Superior temporal gyrus (tissue), 1 donor: ENCODE data around the gene GPR84.
A peak's percentile ranks its signal among the peaks of the same experiment; 100 is the strongest.

ENCODE experiments used
- DNase-seq: peaks from one replicate; pipeline ENCODE4 v3.0.0-alpha.2; 2016; ENCODE audit errors: extremely low spot score

Gene GPR84

GRCh38 chr12:54374562-54375258 lies 10.4 kb upstream of the GPR84 start:
- no peak for DNase-seq

GRCh38 chr12:54373649-54374561 lies 9.6 kb upstream of the GPR84 start:
- DNase-seq: no peak

- DNase-seq: no peak
Measured at GRCh38 chr12:54372113-54372806, 8.0 kb upstream of the GPR84 start.

DNA sequence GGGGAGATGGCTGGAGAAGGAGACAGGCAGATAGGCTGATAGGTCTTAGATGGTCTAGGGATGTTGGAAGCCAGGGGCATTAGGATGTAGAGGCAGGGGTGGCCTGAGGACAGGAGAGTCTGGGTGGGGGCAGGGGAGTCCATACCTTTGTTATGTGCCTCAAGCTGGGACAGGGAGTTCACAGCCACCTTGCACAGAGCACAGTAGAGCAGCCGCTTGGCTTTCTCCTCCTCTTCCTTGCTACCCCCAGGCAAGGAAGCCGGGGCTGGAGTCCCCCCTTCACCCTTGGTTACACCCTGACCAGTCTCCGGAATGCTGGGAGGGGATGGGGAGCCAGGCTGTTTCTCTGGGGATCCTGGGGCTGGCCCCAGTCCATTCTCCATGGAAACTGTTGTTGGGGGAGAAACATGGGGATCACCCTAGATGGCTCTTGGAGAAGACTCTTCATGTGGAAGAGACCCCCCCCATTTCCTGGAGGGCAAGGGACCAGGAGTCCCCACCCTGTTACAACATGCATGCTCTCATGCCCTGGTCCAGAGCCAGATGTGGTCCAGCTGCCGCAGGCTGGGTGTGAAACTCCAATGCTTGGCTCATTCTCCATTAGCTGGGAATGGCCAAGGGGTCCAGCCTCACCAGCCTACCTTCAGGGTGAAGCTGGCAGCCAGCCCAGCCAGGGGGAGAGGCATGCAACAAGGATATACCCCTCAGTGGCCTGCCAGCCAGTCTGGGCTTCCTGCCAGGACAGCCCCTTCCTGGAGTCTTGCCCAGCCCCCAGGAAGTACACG lies 7.2 kb upstream of the GPR84 start:
- DNase-seq: no peak

GRCh38 chr12:54370171-54370730 lies 6.0 kb upstream of the GPR84 start:
- DNase-seq: peak; percentile 80

GRCh38 chr12:54369597-54370131 lies 5.4 kb upstream of the GPR84 start:
- no peak for DNase-seq

GRCh38 chr12:54368709-54369596 lies 4.7 kb upstream of the GPR84 start:
- DNase-seq: peak; percentile 95

DNA sequence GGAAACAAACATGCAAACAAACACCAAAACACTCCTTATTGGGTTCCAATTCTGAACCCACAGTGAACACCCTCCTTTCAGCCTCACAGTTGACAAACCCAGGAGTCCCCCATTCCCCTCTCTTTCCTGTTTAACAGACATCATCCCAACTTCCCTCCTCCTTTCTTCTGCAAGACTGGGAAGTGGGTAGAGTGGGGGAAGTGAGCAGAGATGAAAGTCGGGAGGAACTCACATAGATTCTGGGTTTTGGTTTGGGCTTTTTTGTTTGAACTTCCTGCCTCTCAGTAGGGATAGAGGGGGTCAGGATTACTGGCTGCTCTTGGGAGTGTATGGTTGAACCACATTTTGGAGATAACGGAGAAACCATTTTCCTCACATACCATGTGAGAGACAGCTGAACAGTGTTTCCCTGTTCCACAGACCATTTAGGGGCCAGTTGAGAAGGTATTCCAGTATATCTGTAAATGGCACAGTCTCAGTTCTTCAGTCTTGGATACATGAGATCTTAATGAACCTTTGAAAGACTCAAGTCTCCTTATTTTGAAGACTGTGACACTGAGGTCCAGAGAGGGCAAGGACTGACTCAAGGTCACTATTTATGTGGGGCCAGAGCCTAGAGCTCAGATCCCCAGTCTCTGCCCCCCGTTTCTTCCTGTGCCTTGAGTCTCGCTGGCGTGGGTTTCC lies 3.9 kb upstream of the GPR84 start:
- no peak for DNase-seq

DNA sequence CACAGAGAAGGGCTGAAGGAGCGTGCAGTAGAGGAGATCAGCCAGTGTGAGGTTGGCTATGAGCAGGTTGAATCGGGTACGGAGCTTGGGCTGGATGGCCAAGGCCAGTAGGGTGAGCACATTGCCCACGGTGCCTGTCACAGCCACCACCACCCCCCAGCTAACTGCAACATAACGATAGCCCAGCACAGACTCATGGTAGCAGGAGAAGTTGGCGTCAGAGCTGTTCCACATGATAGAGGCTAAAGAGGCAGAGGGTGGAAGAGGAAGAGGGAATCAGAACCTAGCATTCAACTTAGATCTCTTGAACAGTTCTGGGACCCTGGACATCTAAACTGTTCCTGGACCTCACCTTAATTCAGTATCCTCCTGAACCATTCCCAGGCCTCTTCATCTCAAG lies 668 bp downstream of the GPR84 start:
- DNase-seq: no peak

- DNase-seq: no peak
Measured at GRCh38 chr12:54363047-54363446, 1.2 kb downstream of the GPR84 start.

GRCh38 chr12:54360717-54361456 lies 3.4 kb downstream of the GPR84 start:
- peak; percentile 90 for DNase-seq

GRCh38 chr12:54359762-54360351 lies 4.4 kb downstream of the GPR84 start:
- DNase-seq: no peak

DNA sequence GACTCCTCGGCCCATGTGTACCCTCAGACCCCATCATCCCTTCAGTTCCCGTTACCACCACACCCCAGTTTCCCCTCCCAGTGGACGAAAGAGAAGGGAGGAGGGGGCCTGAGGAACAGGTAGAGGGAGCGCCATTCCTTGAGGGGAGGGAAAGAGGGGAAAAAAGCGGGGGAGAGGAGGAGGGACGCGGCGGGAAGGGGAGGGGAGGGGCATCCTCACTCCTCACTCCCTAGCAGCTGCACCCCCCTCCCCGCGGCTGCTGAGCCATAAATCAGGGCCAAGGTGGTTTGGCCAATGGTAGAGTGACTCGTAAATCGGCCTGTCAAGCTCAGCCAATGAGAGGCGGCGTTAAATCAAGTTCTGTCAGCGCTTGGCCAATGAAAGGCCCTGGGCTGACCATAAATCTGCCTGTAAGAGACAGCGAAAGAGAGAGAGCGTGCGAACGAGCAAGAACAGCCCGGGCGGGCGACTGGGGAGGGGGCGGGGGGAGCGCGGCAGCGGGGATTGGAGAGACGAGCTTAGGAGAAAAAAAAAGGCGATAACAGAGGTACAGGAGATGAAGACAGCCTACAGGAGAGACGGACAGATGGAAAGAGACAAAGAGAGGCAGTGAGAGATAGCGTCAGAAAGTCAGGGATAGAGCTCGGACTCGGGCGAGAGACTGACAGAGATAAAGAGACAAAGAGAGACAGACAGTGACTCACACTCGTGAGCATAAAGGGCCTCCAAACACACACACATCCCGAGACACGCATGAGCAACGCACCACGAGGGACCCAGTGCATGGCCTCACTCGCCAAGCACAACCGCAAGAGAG lies 5.1 kb downstream of the GPR84 start:
- peak; percentile 100 for DNase-seq

GRCh38 chr12:54358191-54358944 lies 5.9 kb downstream of the GPR84 start:
- DNase-seq: peak; percentile 71

- no peak for DNase-seq
Measured at GRCh38 chr12:54357506-54358190, 6.6 kb downstream of the GPR84 start.

GRCh38 chr12:54356951-54357356 lies 7.3 kb downstream of the GPR84 start:
- no peak for DNase-seq
